Trophoblast cell (in vitro differentiated cells and primary cell): ENCODE measurements around the gene ADGRG3.

ENCODE experiments used
- DNase-seq, 2 donors: peaks; one replicate each; pipeline ENCODE4 v3.0.0-alpha.2; 2016
- H2AFZ ChIP-seq: 2 replicates; pipeline ENCODE4 v1.6.1; 2013; ENCODE audit warnings: low read length, moderate library complexity, mild to moderate bottlenecking; ENCODE audit not compliant: insufficient read depth, poor library complexity
- H2AK5ac ChIP-seq: 2 replicates; pipeline ENCODE4 v1.6.1; 2013; ENCODE audit warnings: mild to moderate bottlenecking, low read length
- H2BK120ac ChIP-seq: 2 replicates; pipeline ENCODE4 v1.6.1; 2013; ENCODE audit warnings: low read length, mild to moderate bottlenecking, moderate library complexity; ENCODE audit not compliant: insufficient read depth, poor library complexity
- H2BK12ac ChIP-seq: 2 replicates; pipeline ENCODE4 v1.6.1; 2013; ENCODE audit warnings: mild to moderate bottlenecking, low read length, moderate library complexity
- H2BK5ac ChIP-seq: 2 replicates; pipeline ENCODE4 v1.6.1; 2013; ENCODE audit warnings: low read length, low read depth, moderate library complexity, mild to moderate bottlenecking; ENCODE audit not compliant: poor library complexity
- H3K14ac ChIP-seq: 2 replicates; pipeline ENCODE4 v1.6.1; 2013; ENCODE audit warnings: mild to moderate bottlenecking, low read length
- H3K18ac ChIP-seq: 2 replicates; pipeline ENCODE4 v1.6.1; 2013; ENCODE audit warnings: mild to moderate bottlenecking, low read length
- H3K23ac ChIP-seq: 2 replicates; pipeline ENCODE4 v1.6.1; 2013; ENCODE audit warnings: low read length
- H3K27ac ChIP-seq: 2 replicates; pipeline ENCODE4 v1.5.1; 2013; ENCODE audit warnings: low read depth, mild to moderate bottlenecking, inconsistent platforms, low read length, moderate library complexity
- H3K27me3 ChIP-seq: 2 replicates; pipeline ENCODE4 v1.6.1; 2013; ENCODE audit warnings: inconsistent platforms, mild to moderate bottlenecking, low read length, moderate library complexity; ENCODE audit not compliant: insufficient read depth
- H3K36me3 ChIP-seq, 2 experiments: 1 replicate in 1 of 2; 2 replicates in 1 of 2; pipeline ENCODE4 v1.6.1; 2013; ENCODE audit warnings: low read length in 2 of 2, mild to moderate bottlenecking in 2 of 2, moderate library complexity in 1 of 2; ENCODE audit not compliant: insufficient read depth in 2 of 2, control insufficient read depth in 1 of 2
- H3K4ac ChIP-seq: 2 replicates; pipeline ENCODE4 v1.6.1; 2013; ENCODE audit warnings: low read depth, mild to moderate bottlenecking, low read length, moderate library complexity
- H3K4me1 ChIP-seq, 2 experiments: 1 replicate in 1 of 2; 2 replicates in 1 of 2; pipeline ENCODE4 v1.6.1; 2013; ENCODE audit warnings: low read length in 2 of 2, mild to moderate bottlenecking in 2 of 2, moderate library complexity in 1 of 2; ENCODE audit not compliant: insufficient read depth in 2 of 2, control insufficient read depth in 1 of 2
- H3K4me2 ChIP-seq: 2 replicates; pipeline ENCODE4 v1.6.1; 2013; ENCODE audit warnings: inconsistent platforms, mild to moderate bottlenecking, low read length, moderate library complexity
- H3K4me3 ChIP-seq: 2 replicates; pipeline ENCODE4 v1.5.1; 2013; ENCODE audit warnings: mild to moderate bottlenecking, low read depth, low read length, inconsistent platforms
- H3K79me1 ChIP-seq: one replicate; pipeline ENCODE4 v1.6.1; 2013; ENCODE audit warnings: low read length
- H3K79me2 ChIP-seq: 2 replicates; pipeline ENCODE4 v1.6.1; 2013; ENCODE audit warnings: low read length, mild to moderate bottlenecking; ENCODE audit not compliant: control insufficient read depth, insufficient read depth, poor library complexity
- H3K9ac ChIP-seq: 2 replicates; pipeline ENCODE4 v1.6.1; 2013; ENCODE audit warnings: mild to moderate bottlenecking, low read length
- H3K9me3 ChIP-seq: 2 replicates; pipeline ENCODE4 v1.6.1; 2013; ENCODE audit warnings: low read depth, mild to moderate bottlenecking, control low read depth, inconsistent platforms, low read length; ENCODE audit not compliant: insufficient read depth
- H4K12ac ChIP-seq: 2 replicates; pipeline ENCODE4 v1.6.1; 2013; ENCODE audit warnings: low read depth, mild to moderate bottlenecking, low read length, moderate library complexity
- H4K8ac ChIP-seq: 2 replicates; pipeline ENCODE4 v1.6.1; 2013; ENCODE audit warnings: low read depth, mild to moderate bottlenecking, low read length, moderate library complexity
- H4K91ac ChIP-seq: one replicate; pipeline ENCODE4 v1.6.1; 2013; ENCODE audit warnings: low read depth, mild to moderate bottlenecking, low read length, moderate library complexity
- WGBS: extraction: QIAGEN DNeasy Blood & Tissue Kit; methylation state at CpG from one replicate; pipeline ENCODE4 v1.1.7; 2013; ENCODE audit warnings: missing lambda C conversion rate; ENCODE audit not compliant: insufficient read length, insufficient coverage; ENCODE audit errors: extremely low coverage; 5-methylcytosine and 5-hydroxymethylcytosine counted together

Gene ADGRG3

DNA sequence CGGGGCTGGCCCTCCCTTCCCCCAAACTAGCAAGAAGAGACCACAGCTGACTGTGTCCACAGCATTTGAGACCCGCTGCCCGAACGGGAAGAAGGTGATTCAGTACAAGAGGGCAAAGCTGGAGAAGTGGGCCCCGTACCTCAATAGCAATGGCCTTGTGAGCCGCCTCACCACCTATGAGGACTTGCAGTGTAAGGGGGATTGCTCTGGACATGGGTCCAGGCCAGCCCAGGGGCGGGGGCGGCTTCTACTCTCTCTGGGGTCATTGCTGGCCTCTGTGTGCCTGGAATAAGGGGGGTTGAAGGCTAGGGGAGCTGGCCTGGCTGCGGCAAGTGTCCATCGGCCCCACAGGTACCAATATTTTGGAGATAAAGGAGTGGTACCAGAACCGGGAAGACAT, 54.5 kb downstream of the ADGRG3 start:
- Histone ChIP-seq H3K4me2 (no peak overlapping the region), H3K79me1 (no peaks in the 10 kb centered on the region), H3K4me1 (no peaks in the 10 kb centered on the region), H2BK12ac (no peak overlapping the region), H3K9ac (no peak overlapping the region), H3K79me2 (no peaks in the 10 kb centered on the region), H3K36me3 (no peaks in the 10 kb centered on the region), H4K12ac (no peak overlapping the region), H4K8ac (no peak overlapping the region), H2BK5ac (no peak overlapping the region), H2BK120ac (no peak overlapping the region), H2AFZ (no peak overlapping the region), H3K4ac (no peak overlapping the region), H3K14ac (no peak overlapping the region), H2AK5ac (no peak overlapping the region), H3K23ac (no peak overlapping the region), H3K9me3 (no peaks in the 10 kb centered on the region), H3K27ac (no peak overlapping the region), H3K27me3 (no peaks in the 10 kb centered on the region), H4K91ac (no peak overlapping the region), H3K18ac (no peak overlapping the region), H3K4me3 (no peak overlapping the region)
- DNase-seq = no peak
- WGBS = no CpG with 5 or more reads among the region's 11 CpGs

DNA sequence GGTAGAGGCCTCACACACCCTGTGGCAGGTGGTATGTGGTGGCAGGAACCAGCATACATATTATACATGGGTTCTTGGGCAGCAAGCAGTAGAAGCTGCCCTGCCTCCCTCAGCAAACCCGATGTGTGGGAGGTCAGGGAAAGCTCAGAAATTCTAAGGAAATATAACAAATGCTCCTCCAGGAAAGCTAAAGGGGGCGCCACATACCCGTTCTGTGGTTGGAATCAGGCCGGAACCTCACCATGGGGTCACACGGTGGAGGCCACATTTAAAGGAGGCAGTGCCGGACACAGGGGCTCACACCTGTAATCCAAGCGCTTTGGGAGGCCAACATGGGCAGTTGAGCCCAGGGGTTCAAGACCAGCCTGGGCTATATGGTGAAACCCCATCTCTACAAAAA, 55.1 kb downstream of the ADGRG3 start:
- Histone ChIP-seq H2AFZ (no peak overlapping the region), H4K8ac (no peak overlapping the region), H3K9ac (no peak overlapping the region), H2BK5ac (no peak overlapping the region), H2BK12ac (no peak overlapping the region), H3K23ac (no peak overlapping the region), H3K4ac (no peak overlapping the region), H4K91ac (no peak overlapping the region), H3K36me3 (no peaks in the 10 kb centered on the region), H2AK5ac (no peak overlapping the region), H3K9me3 (no peaks in the 10 kb centered on the region), H3K4me1 (no peaks in the 10 kb centered on the region), H3K27me3 (no peaks in the 10 kb centered on the region), H2BK120ac (no peak overlapping the region), H3K27ac (no peak overlapping the region), H3K79me2 (no peaks in the 10 kb centered on the region), H3K79me1 (no peaks in the 10 kb centered on the region), H3K14ac (no peak overlapping the region), H4K12ac (no peak overlapping the region), H3K4me3 (no peak overlapping the region), H3K18ac (no peak overlapping the region), H3K4me2 (no peak overlapping the region)
- peak in 1 of 2 donors; percentile 24 for DNase-seq
- no CpG with 5 or more reads among the region's 7 CpGs for WGBS

DNA sequence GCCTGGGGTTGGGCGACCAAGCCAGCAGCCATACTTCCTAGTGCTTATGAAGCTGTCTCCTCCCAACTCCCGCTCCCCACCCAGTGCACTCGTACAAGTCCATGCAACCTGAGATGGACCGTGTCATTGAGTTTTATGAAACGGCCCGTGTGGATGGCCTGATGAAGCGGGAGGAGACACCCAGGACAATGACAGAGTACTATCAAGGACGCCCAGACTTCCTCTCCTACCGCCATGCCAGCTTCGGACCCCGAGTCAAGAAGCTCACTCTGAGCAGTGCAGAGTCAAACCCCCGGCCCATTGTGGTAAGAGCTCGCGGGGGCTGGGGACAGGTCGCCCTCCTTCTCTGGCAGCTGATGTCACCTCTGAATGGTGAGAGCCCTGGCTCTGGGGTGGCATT, 56.4 kb downstream of the ADGRG3 start:
- no CpG with 5 or more reads among the region's 15 CpGs for WGBS
- no peaks in the 10 kb centered on the region for H3K27me3 ChIP-seq
- no peaks in the 10 kb centered on the region for H3K36me3 ChIP-seq
- H2AK5ac ChIP-seq = no peak overlapping the region
- H4K12ac ChIP-seq = no peak overlapping the region
- H3K14ac ChIP-seq = no peak overlapping the region
- H3K4ac ChIP-seq = no peak overlapping the region
- no peak overlapping the region for H2BK120ac ChIP-seq
- H3K4me2 ChIP-seq = no peak overlapping the region
- H2BK12ac ChIP-seq = no peak overlapping the region
- no peaks in the 10 kb centered on the region for H3K79me1 ChIP-seq
- H4K8ac ChIP-seq = no peak overlapping the region
- H3K9ac ChIP-seq = no peak overlapping the region
- no peak overlapping the region for H3K27ac ChIP-seq
- H2AFZ ChIP-seq = no peak overlapping the region
- H2BK5ac ChIP-seq = no peak overlapping the region
- no peaks in the 10 kb centered on the region for H3K79me2 ChIP-seq
- H3K23ac ChIP-seq = no peak overlapping the region
- no peak for DNase-seq
- H4K91ac ChIP-seq = no peak overlapping the region
- no peak overlapping the region for H3K4me3 ChIP-seq
- H3K18ac ChIP-seq = no peak overlapping the region
- H3K4me1 ChIP-seq = no peaks in the 10 kb centered on the region
- H3K9me3 ChIP-seq = no peaks in the 10 kb centered on the region

DNA sequence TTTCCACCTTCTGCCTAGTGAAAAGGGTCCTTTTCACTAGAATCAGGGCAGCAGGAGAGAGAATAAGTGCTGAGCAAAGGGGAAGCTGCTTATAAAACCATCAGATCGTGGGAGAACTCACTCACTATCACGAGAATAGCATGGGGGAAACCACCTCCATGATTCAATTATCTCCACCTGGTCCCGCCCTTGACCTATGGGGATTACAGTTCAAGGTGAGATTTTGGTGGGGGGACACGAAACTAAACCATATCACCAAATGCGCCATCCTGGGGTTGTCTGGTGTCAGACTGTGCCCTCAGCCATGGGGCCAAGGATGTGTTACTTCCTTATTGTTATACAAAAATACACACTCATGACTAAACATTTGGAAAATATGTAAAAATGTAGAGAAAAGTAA, 57.0 kb downstream of the ADGRG3 start:
- H3K27ac ChIP-seq = no peak overlapping the region
- H3K27me3 ChIP-seq = no peaks in the 10 kb centered on the region
- no peak overlapping the region for H4K8ac ChIP-seq
- no peak overlapping the region for H2BK12ac ChIP-seq
- no peak overlapping the region for H3K18ac ChIP-seq
- H2AFZ ChIP-seq = no peak overlapping the region
- no peak overlapping the region for H2BK5ac ChIP-seq
- H3K79me2 ChIP-seq = no peaks in the 10 kb centered on the region
- H3K36me3 ChIP-seq = no peaks in the 10 kb centered on the region
- no peaks in the 10 kb centered on the region for H3K4me1 ChIP-seq
- H4K91ac ChIP-seq = no peak overlapping the region
- no peak overlapping the region for H3K9ac ChIP-seq
- H3K79me1 ChIP-seq = no peaks in the 10 kb centered on the region
- no peak overlapping the region for H3K4me2 ChIP-seq
- H3K23ac ChIP-seq = no peak overlapping the region
- no peak overlapping the region for H3K4ac ChIP-seq
- no peak overlapping the region for H4K12ac ChIP-seq
- H3K4me3 ChIP-seq = no peak overlapping the region
- no CpG with 5 or more reads among the region's 5 CpGs for WGBS
- H2AK5ac ChIP-seq = no peak overlapping the region
- no peak overlapping the region for H3K14ac ChIP-seq
- peaks cover under 1% of the 10 kb centered on the region for H3K9me3 ChIP-seq
- no peak overlapping the region for H2BK120ac ChIP-seq
- no peak for DNase-seq
